LoVo (cell line): Measurements from ENCODE around the gene NMU.
"Not testable (repeated sequence)": the region's sequence is repeated elsewhere in the genome, so short reads cannot be mapped to it uniquely, and the experiment has no call there.

Experiments used
- DNase-seq: peaks from one replicate; pipeline ENCODE4 v3.0.0-alpha.2; 2016; ENCODE audit warnings: low spot score

The NMU gene

GRCh38 chr4:55554453-55555030 lies 81.6 kb downstream of the NMU start:
- DNase-seq, result no peak

- peak; percentile 64 for DNase-seq
These were observed 82.5 kb downstream of the NMU start for GRCh38 chr4:55553441-55554201.

GRCh38 chr4:55551964-55552363 lies 84.1 kb downstream of the NMU start:
- DNase-seq, result not testable (repeated sequence)

GRCh38 chr4:55549888-55550287 lies 86.2 kb downstream of the NMU start:
- DNase-seq, result peak; percentile 93

GRCh38 chr4:55547918-55548317 lies 88.2 kb downstream of the NMU start:
- no peak for DNase-seq

- DNase-seq, result no peak
These were observed 88.7 kb downstream of the NMU start for GRCh38 chr4:55547466-55547770.

- peak; percentile 85 for DNase-seq
These were observed 89.2 kb downstream of the NMU start, which contains the start of gene CLOCK for GRCh38 chr4:55546756-55547465. Gene CLOCK (minus strand): TSS chr4:55546909. CDS start chr4:55482785, 64,124 bp downstream.

GRCh38 chr4:55546506-55546755 lies 89.7 kb downstream of the NMU start:
- no peak for DNase-seq

GRCh38 chr4:55545641-55546505 lies 90.2 kb downstream of the NMU start:
- peak; percentile 58 for DNase-seq
